AML-193 (cell line): ENCODE measurements around the gene HEXIM1.
A peak's percentile ranks its signal among the peaks of the same experiment; 100 is the strongest.

Source experiments
- DNase-seq, 2 experiments: peaks; one replicate each; lab custom pipeline; 2025; lab: John Stamatoyannopoulos, UW

Gene HEXIM1, protein sequence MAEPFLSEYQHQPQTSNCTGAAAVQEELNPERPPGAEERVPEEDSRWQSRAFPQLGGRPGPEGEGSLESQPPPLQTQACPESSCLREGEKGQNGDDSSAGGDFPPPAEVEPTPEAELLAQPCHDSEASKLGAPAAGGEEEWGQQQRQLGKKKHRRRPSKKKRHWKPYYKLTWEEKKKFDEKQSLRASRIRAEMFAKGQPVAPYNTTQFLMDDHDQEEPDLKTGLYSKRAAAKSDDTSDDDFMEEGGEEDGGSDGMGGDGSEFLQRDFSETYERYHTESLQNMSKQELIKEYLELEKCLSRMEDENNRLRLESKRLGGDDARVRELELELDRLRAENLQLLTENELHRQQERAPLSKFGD

DNA sequence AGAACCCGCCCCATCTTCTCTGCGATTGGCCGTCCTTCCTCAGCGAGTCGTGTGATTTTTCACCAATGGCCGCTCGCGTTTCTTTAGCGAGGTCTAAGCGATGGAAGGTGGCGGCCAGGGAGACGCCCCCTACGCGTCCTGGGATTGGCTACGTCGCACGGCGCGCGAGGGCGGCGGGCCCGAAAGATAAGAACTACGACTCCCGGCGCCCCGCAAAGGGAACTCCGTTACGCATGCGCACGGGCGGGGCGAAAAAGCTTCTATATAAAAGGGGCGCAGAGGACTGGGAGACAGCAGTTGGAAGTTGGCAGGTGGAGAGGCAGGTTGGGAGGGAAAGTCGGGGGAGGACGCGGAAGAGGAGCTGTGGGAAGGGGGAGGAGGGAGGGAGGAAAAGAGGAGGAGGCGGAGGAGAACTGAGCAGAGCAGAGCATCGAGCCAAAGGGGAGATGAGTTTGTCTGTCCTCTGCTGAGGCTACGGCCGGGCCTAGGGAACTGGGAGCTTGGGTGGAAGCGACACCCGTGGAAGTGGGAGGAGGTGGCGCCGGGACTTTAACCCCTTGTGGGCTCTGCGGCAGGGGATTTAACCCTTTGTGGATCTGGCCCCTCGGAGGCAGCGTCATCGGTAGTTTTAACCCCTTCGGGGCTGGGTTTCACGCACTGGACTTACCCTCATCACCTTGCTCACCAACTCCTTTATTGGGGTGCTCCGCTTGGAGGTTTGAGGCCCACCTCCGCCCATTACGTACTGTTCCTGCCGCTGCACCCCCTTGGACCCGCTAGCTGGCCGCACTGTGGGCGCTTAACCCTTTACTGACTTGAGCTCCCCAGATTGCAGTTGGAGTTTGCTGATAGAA lies at the start of gene HEXIM1:
Gene HEXIM1, plus strand, starts transcription at position 293 of the 854 bp plus-strand sequence. CDS start 716 bp downstream, outside the sequence.
- peak; percentile 100 for DNase-seq

DNA sequence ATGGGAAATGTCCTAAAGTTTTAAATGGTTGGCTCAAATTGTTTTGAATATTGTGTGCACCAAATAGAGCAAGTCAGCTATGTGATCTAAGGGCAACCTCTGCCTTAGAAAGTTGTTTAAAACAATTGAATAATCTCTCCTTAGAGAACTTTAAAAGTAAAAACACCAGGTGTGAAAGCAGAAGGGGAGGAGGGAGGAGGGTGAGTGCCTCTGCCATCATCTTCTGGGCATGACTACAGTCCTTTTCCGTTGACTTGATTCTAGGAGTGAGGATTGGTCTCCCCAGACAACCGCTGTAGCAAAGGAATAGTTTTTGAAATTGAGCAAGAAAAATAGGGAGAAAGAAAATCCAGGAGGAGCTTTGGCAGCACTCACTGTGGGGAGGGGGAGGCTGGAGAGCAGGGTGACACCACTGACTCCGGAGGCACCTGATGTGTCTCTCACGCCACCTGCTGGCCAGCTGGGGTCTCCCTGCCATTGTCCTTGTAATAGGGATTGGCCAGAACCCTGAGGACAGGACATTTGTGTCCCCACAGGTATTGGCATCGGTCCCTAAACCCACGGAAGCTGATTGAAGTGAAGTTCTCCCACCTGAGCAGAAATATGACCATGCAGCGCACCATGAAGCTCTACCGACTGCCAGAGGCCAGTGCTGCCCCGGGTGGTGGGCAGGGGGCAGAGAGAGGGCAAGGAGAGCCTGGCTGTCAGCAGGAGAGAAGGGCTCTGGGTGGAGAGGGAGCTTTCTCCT lies 49.2 kb upstream of the HEXIM1 start:
- peak; percentile 79 to 82 for DNase-seq

DNA sequence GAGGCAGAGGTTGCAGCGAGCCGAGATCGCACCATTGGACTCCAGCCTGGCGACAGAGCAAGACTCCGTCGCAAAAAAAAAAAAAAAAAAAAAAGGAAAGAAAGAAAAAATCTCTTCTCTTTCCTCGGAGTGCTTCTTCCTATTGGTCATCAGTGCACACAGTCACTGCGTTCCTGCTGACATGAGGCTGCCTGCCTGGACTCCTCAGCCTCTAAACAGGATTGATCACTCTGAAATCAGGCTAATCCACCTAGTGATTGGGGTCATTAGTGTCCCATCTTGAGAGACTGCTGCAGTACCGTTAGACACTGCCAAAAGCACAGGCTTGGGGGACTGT lies 46.8 kb upstream of the HEXIM1 start:
- DNase-seq = no peak

DNA sequence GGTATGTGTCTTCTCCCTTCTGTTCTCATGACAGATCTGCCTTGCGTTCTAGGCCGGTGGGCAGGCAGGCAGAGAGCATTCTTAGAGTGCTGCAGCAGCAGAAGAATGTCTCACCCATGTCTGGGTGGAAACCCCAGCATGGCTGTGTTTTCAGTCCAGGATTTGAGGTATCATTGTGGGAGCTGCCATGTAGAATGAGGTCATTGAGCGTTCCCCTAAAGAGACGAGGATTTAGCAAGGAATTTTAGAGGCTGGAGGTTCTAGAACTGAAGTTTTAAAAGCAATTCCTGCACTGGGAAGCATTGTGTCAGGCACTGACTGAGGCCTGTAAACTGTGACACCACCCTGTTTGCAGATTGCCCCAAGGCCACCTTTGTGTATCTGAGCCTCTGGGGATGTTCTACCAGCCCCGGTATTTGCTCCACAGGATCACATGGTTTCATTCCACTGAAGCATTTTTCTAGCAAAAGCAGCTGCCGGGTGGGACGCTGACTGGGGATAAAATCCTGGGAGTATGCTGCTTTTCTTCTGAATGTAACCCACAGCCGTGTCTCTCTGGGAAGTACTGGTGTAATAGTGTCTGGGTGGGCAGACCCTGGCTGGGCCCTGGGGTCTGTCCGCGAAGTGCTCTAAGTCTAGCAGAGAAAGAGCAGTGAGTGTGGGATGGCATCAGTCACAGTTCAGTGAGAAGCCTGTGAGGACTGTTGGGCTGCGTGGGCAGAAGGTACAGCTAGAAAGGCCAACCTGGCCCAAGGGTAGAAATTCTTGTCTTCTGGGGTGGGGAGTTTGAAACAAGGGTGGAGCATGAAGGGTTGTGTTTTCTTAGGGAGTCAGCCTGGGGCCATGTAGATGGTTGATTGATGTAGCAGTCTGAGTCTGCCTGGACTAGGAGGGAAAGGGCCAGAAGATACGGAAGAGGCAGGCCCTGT lies 46.1 kb upstream of the HEXIM1 start:
- no peak for DNase-seq

DNA sequence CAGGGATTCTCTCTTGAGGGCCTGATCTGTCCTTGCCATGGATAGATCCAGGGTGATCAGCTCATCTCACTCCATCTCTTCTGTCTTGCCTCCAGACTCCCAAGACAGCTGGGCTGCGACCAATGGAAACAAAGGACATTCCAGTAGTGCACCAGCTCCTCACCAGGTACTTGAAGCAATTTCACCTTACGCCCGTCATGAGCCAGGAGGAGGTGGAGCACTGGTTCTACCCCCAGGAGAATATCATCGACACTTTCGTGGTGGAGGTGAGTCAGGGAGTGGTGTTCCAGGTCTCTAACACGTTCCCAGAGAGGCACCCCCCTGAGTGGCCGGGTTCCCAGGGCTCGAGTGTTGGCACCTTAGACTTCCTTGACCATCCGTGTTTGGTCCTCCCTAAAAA lies 45.4 kb upstream of the HEXIM1 start:
- DNase-seq = no peak

DNA sequence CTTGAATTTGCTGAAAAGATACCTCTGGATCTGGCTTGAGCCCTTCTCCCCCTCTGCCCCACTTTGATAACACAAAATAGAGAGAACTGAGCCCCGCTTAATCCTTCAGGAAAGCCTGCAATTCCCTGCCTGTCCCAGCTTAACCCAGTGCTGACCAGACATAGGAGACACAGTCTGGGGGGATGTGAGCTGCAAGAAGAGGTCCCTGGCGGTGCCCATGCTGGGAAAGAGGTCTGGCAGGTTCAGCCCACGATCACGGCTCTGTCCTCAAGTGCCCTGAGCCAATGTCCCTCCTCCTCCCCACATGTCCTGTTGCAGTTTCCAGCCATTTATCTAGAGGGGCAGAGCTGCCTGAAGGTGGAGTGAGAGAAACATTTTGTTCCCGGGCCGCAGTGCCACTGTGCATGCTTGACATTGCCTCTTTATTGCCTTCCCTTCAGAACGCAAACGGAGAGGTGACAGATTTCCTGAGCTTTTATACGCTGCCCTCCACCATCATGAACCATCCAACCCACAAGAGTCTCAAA lies 44.9 kb upstream of the HEXIM1 start:
- no peak for DNase-seq

DNA sequence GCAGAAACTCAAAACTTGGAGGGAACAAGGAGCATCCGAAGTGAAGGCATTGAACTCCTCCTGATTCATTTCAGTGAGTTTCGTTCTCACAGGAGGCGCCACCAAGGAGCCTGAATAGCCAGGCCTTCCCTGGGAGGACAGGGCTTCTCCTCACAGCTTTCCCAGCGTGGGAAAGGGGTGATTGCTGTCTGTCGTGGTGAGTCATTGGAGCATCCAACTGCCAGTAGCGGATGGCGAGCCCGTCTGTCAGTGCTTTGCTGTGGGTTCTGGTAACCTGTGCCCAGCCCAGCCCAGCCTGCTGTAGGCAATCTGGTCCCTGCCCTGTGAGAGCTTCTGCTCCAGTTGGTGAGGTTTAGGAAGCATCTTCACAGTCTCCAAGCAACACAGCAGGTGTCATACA lies 44.2 kb upstream of the HEXIM1 start:
- DNase-seq = no peak

DNA sequence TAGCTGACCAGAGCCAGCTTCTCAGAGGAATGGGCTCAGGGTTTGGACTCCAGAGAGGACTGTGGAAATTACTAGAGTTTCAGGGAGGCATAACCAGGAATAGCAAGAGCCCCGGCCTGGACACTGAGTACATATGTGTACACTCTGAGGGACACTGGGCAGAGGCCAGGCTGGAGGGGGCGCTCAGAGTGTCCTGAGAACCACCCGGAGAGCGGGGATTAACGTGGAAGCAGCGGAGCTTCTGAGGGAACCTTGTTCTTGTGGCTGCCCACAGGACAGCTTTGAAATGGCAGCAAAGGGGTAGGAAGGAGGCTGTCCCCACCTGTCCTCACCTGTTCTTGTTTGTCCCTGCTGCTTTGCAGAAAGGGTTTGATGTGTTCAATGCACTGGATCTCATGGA lies 43.8 kb upstream of the HEXIM1 start:
- no peak for DNase-seq

DNA sequence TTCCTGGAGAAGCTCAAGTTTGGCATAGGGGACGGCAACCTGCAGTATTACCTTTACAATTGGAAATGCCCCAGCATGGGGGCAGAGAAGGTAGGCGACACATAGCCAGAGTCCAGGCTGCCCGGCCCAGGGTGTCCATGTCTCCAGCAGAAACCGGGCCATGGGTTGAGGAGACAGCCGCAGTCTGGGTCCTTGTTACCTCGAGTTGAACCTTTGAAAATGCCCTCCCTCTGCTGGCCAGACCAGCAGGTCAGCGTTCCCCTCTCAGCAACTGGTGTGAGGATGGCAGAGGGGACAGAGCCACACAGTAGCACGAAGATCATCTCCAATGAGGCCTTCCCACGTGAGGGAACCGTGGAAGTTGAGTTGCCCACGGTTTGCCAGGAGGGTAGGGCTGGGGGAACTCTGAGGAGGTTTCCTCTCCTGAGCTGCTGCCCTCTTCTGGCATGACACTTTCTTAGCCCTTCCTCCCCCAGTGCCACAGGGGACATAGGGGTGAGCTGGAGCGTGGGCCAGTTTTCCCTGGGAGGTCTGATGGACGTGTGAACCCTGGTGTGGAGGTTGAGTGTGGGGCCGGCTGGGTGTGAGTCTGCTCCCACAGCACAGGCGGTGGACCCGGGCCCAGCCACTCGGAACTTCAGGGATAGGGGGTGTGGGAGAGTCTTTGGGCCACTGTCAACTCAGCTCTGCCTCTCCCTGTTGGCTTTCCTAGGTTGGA lies 43.2 kb upstream of the HEXIM1 start:
- DNase-seq = no peak

DNA sequence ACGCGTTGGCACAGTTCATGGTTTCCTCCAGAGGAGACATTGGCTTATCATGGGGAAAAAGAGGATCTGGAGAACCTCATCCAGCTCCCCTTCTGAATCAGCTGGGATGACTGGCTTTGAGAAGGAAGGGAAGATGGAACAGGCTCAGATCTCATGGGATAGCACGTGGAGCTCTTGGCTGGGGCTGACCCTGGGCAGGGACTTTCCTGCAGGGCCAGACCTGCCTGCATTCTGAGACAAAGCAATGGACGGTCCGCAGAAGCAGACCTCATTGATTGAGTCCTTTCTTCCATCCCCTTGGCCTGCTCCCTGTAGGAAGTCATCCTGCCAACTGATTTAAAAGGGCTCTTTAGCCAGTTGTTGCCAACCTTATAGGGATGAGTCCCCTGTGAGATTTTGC lies 42.2 kb upstream of the HEXIM1 start:
- no peak for DNase-seq

DNA sequence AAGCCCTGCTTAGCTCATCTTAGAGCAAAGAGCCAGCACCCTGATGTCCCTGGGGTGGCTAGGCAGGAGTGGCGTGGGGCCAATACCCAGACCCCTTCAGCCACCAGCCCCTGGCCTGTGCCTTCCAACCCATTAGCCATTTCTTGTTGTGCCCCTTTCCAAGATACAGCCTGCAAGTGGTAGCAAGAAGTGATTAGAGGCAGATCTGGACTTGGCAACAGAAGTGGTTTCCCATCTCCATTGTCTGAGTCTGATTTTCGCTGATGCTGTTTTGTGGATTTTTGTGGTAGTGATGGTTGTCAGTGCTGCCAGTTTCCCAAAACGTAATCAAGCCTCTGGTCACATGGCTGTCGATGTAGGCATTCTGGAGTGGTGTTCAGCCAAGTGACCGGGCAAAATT lies 41.7 kb upstream of the HEXIM1 start:
- no peak for DNase-seq

DNA sequence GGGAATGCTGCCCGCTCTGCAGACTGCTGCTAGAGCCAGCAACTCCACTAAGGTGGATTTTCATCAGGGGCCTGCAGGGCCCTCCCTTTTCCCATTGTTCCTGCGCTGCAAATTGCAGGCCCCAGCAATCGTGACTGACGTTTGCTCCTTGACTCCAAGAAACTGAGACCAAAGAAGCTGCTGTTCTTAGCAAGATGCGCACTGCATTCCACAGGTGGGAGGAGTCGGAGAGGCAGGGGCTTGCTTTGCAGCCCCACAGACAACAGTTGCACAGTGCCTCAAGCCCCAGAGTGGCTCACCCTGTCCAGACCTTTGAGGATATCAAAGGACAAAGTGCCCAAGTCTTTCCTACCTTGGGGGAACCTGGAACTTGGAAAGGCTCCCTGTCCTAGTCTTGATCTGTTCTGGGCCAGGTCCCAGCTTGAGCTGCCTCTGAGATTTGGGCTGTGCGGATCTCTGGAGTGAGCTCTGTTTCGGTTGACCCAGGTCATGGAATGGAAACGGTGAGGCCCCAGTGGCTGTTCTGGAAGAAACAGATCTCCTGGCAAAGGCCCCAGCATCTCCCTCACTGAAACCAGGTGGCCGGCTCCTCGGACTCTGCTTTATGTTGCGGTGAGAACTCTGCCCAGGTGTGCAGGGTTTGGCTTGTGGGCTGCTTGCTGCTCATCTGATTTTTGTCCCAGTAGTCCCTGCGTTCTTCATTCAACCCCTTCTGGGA lies 40.8 kb upstream of the HEXIM1 start:
- DNase-seq = no peak

DNA sequence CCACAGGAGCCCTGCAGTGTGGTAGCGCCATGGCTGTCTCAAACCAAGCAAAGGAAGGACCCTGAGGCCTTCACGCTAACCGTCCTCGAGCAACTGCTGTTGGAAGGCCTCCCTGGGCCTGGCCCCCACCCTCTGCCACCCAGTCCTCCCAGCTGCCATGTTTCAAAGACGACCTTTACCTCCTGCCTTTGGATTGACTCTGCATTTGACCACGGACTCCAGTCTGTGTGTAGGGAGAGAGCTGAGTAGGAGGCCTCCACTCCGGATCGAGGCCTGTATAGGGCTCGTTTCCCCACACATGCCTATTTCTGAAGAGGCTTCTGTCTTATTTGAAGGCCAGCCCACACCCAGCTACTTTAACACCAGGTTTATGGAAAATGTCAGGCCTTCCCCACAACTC lies 40.2 kb upstream of the HEXIM1 start:
- no peak for DNase-seq

DNA sequence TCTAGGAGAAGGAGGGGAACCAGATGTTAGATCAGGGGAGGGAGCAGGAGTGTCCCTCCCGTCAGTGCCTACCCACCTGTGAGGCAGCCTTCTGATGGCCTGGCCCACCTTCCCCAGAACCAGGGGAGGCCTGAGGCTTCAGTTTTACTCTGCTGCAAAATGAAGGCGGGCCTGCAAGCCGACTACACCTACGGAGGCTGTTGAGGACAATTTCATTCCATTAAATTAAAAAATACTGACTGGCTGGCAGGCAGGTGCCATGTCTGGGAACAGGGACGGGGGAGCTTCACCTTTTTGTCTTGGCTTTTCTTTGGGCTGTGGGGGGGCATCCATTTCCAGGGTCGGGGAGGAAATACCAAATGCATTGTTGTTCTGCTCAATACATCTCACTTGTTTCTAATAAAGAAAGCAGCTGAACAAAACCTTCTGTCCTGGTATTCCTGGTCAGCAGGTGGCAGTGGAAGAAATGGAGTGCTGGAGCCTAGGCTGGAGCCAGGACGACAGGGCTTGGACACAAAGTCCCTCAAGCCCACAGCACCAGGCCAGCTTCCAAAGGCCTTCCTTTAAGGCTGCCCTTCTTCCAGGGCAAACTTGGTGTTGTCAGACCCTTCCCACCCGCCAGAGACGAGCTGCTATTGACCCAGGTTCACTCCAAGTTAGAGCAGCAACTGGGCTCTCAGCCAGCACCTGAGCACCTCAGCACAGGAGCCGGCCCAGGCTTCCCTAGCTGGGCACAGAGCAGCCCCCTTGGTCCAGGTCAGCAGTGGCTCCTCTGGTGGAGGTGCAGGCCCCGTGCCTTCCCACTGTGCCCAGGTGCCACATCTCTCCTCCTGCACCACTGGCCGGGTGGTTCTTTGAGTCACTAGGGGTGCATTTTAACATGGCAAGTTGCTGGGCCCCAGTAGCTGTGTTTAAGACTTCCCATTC lies 39.4 kb upstream of the HEXIM1 start:
- no peak for DNase-seq

DNA sequence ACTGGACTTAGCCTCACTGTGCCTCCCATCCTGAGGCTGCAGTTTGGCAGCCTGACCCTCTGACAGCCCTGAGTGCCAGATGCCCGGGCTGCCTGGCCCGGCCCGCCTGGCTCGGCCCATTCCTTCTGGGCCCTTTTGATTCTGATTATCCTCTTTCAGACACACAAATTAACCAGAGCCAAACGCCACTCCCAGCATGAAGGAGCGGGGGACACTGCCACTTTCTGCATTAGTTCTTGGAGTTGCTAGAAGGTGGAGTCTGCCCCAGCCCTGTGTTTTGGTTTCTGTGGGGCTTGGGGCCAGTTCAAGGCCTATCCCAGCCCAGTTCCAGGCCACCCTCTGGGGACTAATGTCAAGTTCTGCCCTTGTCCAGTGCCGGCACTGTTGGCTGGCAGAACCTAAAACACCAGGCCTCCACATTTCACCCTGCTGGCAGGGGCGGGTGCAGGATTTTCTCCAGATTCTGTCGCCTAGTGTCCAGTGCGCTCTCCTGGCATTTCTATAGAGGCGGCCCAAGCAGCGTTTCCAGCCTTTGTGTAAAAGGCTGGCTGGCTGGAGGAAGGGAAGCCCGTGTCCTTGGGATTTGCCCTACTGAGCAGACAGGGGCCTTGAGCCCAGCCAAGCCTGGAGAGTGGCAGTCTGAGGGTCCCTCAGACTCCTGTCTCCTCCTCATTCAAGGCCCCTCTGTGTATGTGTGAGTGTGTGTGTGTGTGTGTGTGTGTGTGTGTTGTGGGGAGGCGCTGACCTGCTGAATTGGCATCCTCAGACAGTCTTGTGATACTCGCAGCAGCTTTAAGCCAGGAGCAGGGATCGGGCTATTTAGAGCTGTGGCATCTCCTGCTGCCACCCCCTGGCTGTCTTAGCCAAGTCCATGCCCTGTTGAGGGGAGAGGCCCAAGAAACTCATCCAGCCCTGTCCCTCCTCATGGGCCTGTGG lies 37.3 kb upstream of the HEXIM1 start:
- no peak for DNase-seq

DNA sequence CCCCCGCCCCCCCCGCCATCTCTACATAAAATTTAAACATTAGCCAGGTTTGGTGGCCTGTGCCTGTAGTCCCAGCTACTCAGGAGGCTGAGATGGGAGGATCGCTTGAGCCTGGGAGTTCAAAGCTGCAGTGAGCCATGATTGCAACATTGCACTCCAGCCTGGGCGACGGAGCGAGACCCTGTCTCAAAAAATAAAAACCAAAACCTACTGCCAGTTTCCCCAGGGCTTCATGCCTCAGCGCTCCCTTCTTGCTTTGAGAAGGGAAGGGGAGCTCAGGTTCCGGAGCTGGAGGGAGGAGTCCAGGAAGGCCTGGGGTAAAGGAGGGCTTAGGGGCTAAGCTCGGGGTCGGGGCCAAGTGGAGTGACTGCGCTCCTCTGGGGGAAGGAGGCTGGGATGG lies 36.4 kb upstream of the HEXIM1 start:
- DNase-seq = no peak

DNA sequence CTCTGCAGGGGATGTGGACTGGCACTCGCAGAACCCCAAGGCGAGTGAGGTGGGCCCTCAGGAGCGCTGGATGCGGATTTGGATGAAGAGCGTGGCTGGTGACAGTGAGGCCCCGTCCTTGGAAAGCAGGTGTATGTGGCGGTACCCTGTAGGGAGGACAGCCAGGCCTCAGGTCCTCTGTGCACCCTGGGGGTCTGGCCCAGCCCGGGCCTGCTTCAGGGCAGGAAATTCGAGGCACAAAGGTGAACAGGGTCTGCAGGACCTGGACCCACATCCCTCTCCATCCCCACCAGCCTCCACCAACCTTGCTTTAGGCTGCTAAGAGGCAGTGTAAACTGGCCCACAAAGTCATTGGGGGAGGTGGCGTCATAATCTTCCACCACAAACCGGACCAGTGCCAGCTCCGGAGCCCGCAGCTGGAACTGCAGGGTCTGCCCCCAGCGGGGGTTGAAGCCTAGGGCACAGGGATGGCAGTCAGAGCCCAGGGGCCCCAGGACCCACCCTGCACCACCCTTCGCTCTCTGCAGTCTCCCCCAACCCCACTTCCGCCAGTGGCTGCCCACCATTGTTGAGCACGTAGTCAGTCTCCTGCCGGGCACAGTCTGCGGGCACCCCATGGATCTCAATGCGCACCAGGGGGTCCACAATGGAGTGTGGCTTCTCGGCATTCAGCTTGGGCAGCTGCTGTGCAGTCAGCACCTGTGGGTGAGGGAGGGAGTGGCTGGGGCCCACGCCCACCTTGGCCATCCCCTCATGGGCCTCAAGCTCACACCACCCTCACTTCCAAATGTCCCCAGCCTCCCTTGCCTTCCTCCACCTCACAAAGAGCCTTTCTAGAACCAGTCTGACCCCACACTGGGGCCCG lies 35.5 kb upstream of the HEXIM1 start:
- DNase-seq = no peak
